ENCODE measurements around the gene NOXA1. TPM values are rescaled to one million over a fixed set of nuclear protein-coding genes. Genes with fewer than 3 reads are reported as not detected.

The NOXA1 gene
- total and polyA plus RNA-seq, 9 of the 15 experiments (the other 6 are each of a cell fraction or from before 2014, with no cell fraction given) = 0.07 to 1.2 (median 0.20) TPM; not detected in 4

GRCh38 chr9:137467161-137467581, 44.0 kb downstream of the NOXA1 start:
- intact Hi-C loops (cut with micrococcal nuclease) = no loop called here
- Histone ChIP-seq H3K36me3 (ENCODE audit: control insufficient read depth, insufficient read depth, low read length) (no peaks in the 10 kb centered on the region), H3K4me1 (replicated peaks in 1 of 2; ENCODE audit: control insufficient read depth in 2 of 2, insufficient read depth in 2 of 2, low read length in 2 of 2) (peaks cover 0 to 47% of the 10 kb centered on the region in 2 experiments; a peak in 2 of 5 replicates), H3K9me1 (ENCODE audit: control insufficient read depth, insufficient read depth, low read length) (no peaks in the 10 kb centered on the region), H3K79me2 (ENCODE audit: control insufficient read depth, insufficient read depth, low read length) (no peaks in the 10 kb centered on the region), H4K20me1 (replicated peaks; ENCODE audit: control insufficient read depth, insufficient read depth, low read length) (no peaks in the 10 kb centered on the region), H3K9ac (ENCODE audit: insufficient read depth in 1 of 2, low read depth in 2 of 2, low read length in 2 of 2) (no peak overlapping the region; a peak in 1 of 4 replicates), H3K4me3 (no peak overlapping the region), H3K4me2 (ENCODE audit: insufficient read depth, low read length) (no peak overlapping the region), H2AFZ (ENCODE audit: low read depth, low read length) (no peak overlapping the region), H3K9me3 (replicated peaks; ENCODE audit: control insufficient read depth, insufficient read depth, low read depth, low read length) (no peaks in the 10 kb centered on the region), H3K27me3 (ENCODE audit: control insufficient read depth in 2 of 2, insufficient read depth in 2 of 2, low read length in 2 of 2) (no peaks in the 10 kb centered on the region), H3K27ac (ENCODE audit: extremely low read depth, low read depth, low read length) (no peak overlapping the region)
- FAIRE-seq (no peak), ATAC-seq (no peak), DNase-seq (ENCODE audit: extremely low read depth in 1 of 4, low spot score in 3 of 4) (no peak)
- ChIA-PET POLR2A (no interaction called here), CTCF (ENCODE audit: low intra/inter-chr PET ratio) (no interaction called here)
- no TSS peak for BruUV-seq (replicated peaks)
- 74% methylated on average over 15 of the region's 16 CpGs for WGBS (ENCODE audit: insufficient coverage, low coverage, missing lambda C conversion rate)
- in situ Hi-C loops (cut with MboI) = no loop called here
- no peak for TF ChIP-seq TAF9B (IDR thresholded peaks at IDR 0.05; ENCODE audit: partially characterized antibody)
- no peak for TF ChIP-seq HNRNPUL1 (IDR thresholded peaks at IDR 0.05; ENCODE audit: low read length)
- no peak for TF ChIP-seq RB1 (IDR thresholded peaks at IDR 0.05; ENCODE audit: low read depth)
- no peak for TF ChIP-seq KDM5B (IDR thresholded peaks at IDR 0.05; ENCODE audit: insufficient replicate concordance, low read depth, low read length)
- TF ChIP-seq ZKSCAN3 (CRISPR knock-in tag; IDR thresholded peaks at IDR 0.05) = no peak
- TF ChIP-seq ZNF263 (CRISPR knock-in tag; IDR thresholded peaks at IDR 0.05; ENCODE audit: borderline replicate concordance) = no peak
- TF ChIP-seq TAF7 (tag; IDR thresholded peaks at IDR 0.05) = no peak
- TF ChIP-seq SETDB1 (IDR thresholded peaks at IDR 0.05; ENCODE audit: low read length) = no peak
- TF ChIP-seq HMBOX1 (IDR thresholded peaks at IDR 0.05) = no peak
- TF ChIP-seq PRMT5 (CRISPR knock-in tag; IDR thresholded peaks at IDR 0.05) = no peak
- TF ChIP-seq PHF21A (IDR thresholded peaks at IDR 0.05; ENCODE audit: borderline replicate concordance, low read depth) = no peak
